ENCODE measurements around the gene KIR2DL3.
"Not testable (repeated sequence)": the region's sequence is repeated elsewhere in the genome, so short reads cannot be mapped to it uniquely, and the experiment has no call there.

Gene KIR2DL3

GRCh38 chr19:54738306-54738705 lies at the start of gene KIR2DL3:
Gene KIR2DL3, plus strand, starts transcription at chr19:54738513. Its CDS starts 33 bp downstream, at chr19:54738546.
- not testable (repeated sequence) for DNase-seq (ENCODE audit: extremely low read depth in 1 of 2, low read depth in 1 of 2)

- DNase-seq (ENCODE audit: extremely low read depth in 1 of 2, low read depth in 1 of 2) = no peak
Measured at GRCh38 chr19:54691582-54692297, 46.6 kb upstream of the KIR2DL3 start.

GRCh38 chr19:54692298-54692615 lies 46.1 kb upstream of the KIR2DL3 start:
- no peak for DNase-seq (ENCODE audit: extremely low read depth in 1 of 2, low read depth in 1 of 2)

- DNase-seq (ENCODE audit: extremely low read depth in 1 of 2, low read depth in 1 of 2) = no peak
Measured at GRCh38 chr19:54694648-54695047, 43.7 kb upstream of the KIR2DL3 start.

GRCh38 chr19:54696117-54696548 lies 42.2 kb upstream of the KIR2DL3 start:
- no peak for DNase-seq (ENCODE audit: extremely low read depth in 1 of 2, low read depth in 1 of 2)

- no peak for DNase-seq (ENCODE audit: extremely low read depth in 1 of 2, low read depth in 1 of 2)
Measured at GRCh38 chr19:54696766-54697165, 41.5 kb upstream of the KIR2DL3 start.

- DNase-seq (ENCODE audit: extremely low read depth in 1 of 2, low read depth in 1 of 2) = not testable (repeated sequence)
Measured at GRCh38 chr19:54697716-54698115, 40.6 kb upstream of the KIR2DL3 start.

- DNase-seq (ENCODE audit: extremely low read depth in 1 of 2, low read depth in 1 of 2) = no peak
Measured at GRCh38 chr19:54704928-54705327, 33.4 kb upstream of the KIR2DL3 start.

- DNase-seq (ENCODE audit: extremely low read depth in 1 of 2, low read depth in 1 of 2) = no peak
Measured at GRCh38 chr19:54707962-54708361, 30.4 kb upstream of the KIR2DL3 start.

- no peak for DNase-seq (ENCODE audit: extremely low read depth in 1 of 2, low read depth in 1 of 2)
Measured at GRCh38 chr19:54708781-54709180, 29.5 kb upstream of the KIR2DL3 start.

GRCh38 chr19:54709212-54709948 lies 28.9 kb upstream of the KIR2DL3 start:
- DNase-seq (ENCODE audit: extremely low read depth in 1 of 2, low read depth in 1 of 2) = no peak

- DNase-seq (ENCODE audit: extremely low read depth in 1 of 2, low read depth in 1 of 2) = not testable (repeated sequence)
Measured at GRCh38 chr19:54709956-54710355, 28.4 kb upstream of the KIR2DL3 start.

GRCh38 chr19:54724142-54724541 lies 14.2 kb upstream of the KIR2DL3 start, which contains the start of gene KIR3DL3:
Gene KIR3DL3, plus strand, starts transcription at chr19:54724442. Its CDS starts 55 bp downstream, at chr19:54724497.
- no peak for DNase-seq (ENCODE audit: extremely low read depth in 1 of 2, low read depth in 1 of 2)

- no peak for DNase-seq (ENCODE audit: extremely low read depth in 1 of 2, low read depth in 1 of 2)
Measured at GRCh38 chr19:54724644-54725043, 13.7 kb upstream of the KIR2DL3 start.

- DNase-seq (ENCODE audit: extremely low read depth in 1 of 2, low read depth in 1 of 2) = no peak
Measured at GRCh38 chr19:54725321-54725720, 13.0 kb upstream of the KIR2DL3 start.

GRCh38 chr19:54727562-54727961 lies 10.8 kb upstream of the KIR2DL3 start:
- no peak for DNase-seq (ENCODE audit: extremely low read depth in 1 of 2, low read depth in 1 of 2)

- DNase-seq (ENCODE audit: extremely low read depth in 1 of 2, low read depth in 1 of 2) = no peak
Measured at GRCh38 chr19:54728167-54728566, 10.1 kb upstream of the KIR2DL3 start.

- no peak for DNase-seq (ENCODE audit: extremely low read depth in 1 of 2, low read depth in 1 of 2)
Measured at GRCh38 chr19:54729416-54730188, 8.7 kb upstream of the KIR2DL3 start.

GRCh38 chr19:54731191-54731590 lies 7.1 kb upstream of the KIR2DL3 start:
- no peak for DNase-seq (ENCODE audit: extremely low read depth in 1 of 2, low read depth in 1 of 2)

GRCh38 chr19:54738715-54739114 lies 402 bp downstream of the KIR2DL3 start:
- DNase-seq (ENCODE audit: extremely low read depth in 1 of 2, low read depth in 1 of 2) = no peak

Data from activated CD8-positive, alpha-beta memory T cell treated with anti-CD3 and anti-CD28 coated beads for 1 hour (primary cell).